KMS-11 (cell line): Measurements from ENCODE around the gene DNASE1L2.
A peak's percentile ranks its signal among the peaks of the same experiment; 100 is the strongest.
"Not testable (repeated sequence)": the region's sequence is repeated elsewhere in the genome, so short reads cannot be mapped to it uniquely, and the experiment has no call there.

Source experiments
- H2AFZ ChIP-seq: fragments of 200-600 bp; sonication (generic); 2 replicates; pipeline ENCODE4 v1.6.1; 2016; ENCODE audit warnings: antibody characterized with exemption, mixed run types, low read depth
- H3K27ac ChIP-seq: fragments of 200-600 bp; sonication (generic); 2 replicates; pipeline ENCODE4 v1.6.1; 2016; ENCODE audit warnings: mild to moderate bottlenecking, mixed run types
- H3K27me3 ChIP-seq: fragments of 200-600 bp; sonication (generic); 2 replicates; pipeline ENCODE4 v1.6.1; 2017; ENCODE audit warnings: mild to moderate bottlenecking, low read depth, mixed run types, moderate library complexity; ENCODE audit not compliant: insufficient read depth
- H3K36me3 ChIP-seq: fragments of 200-600 bp; sonication (generic); 2 replicates; pipeline ENCODE4 v1.6.1; 2017; ENCODE audit warnings: mild to moderate bottlenecking, mixed run types; ENCODE audit not compliant: insufficient read depth
- H3K4me1 ChIP-seq: fragments of 200-600 bp; sonication (generic); 2 replicates; pipeline ENCODE4 v1.6.1; 2016; ENCODE audit warnings: mild to moderate bottlenecking, low read depth, mixed run types; ENCODE audit not compliant: poor library complexity, severe bottlenecking
- H3K4me2 ChIP-seq: fragments of 200-600 bp; sonication (generic); 2 replicates; pipeline ENCODE4 v1.7.0; 2016; ENCODE audit warnings: mild to moderate bottlenecking, mixed run types
- H3K4me3 ChIP-seq: fragments of 200-600 bp; sonication (generic); IDR thresholded peaks from 2 replicates; pipeline ENCODE4 v1.6.1; 2017; ENCODE audit warnings: low read depth, low read length, mixed read lengths; ENCODE audit not compliant: insufficient read depth
- H3K79me2 ChIP-seq: fragments of 200-600 bp; sonication (generic); 2 replicates; pipeline ENCODE4 v1.6.1; 2016; ENCODE audit warnings: low read depth, mixed run types; ENCODE audit not compliant: insufficient read depth
- H3K9ac ChIP-seq: fragments of 200-600 bp; sonication (generic); 2 replicates; pipeline ENCODE4 v1.6.1; 2016; ENCODE audit warnings: mild to moderate bottlenecking, mixed run types
- H4K20me1 ChIP-seq: fragments of 200-600 bp; sonication (generic); 2 replicates; pipeline ENCODE4 v1.6.1; 2016; ENCODE audit warnings: mild to moderate bottlenecking, mixed run types; ENCODE audit not compliant: insufficient read depth
- CTCF ChIP-seq: fragments of 200-600 bp; sonication (generic); conservative IDR thresholded peaks from 2 replicates; pipeline ENCODE4 v1.6.1; 2017; ENCODE audit warnings: low read depth, mild to moderate bottlenecking, antibody characterized with exemption, low read length, moderate library complexity, mixed read lengths

The DNASE1L2 gene

GRCh38 chr16:2267505-2267912, 31.3 kb downstream of the DNASE1L2 start:
- Histone ChIP-seq H3K9ac (peak overlapping the region; percentile 89), H3K4me1 (peaks cover 32% of the 10 kb centered on the region), H3K27ac (peak overlapping the region; percentile 89), H2AFZ (peak overlapping the region; percentile 82), H4K20me1 (peaks cover 33% of the 10 kb centered on the region), H3K79me2 (peaks cover 54% of the 10 kb centered on the region), H3K4me2 (peak overlapping the region; percentile 84; the same call in 1 of the 2 replicates)
- not testable (repeated sequence) for H3K36me3 ChIP-seq, H3K27me3 ChIP-seq, H3K4me3 ChIP-seq

- H4K20me1 ChIP-seq = peaks cover 33% of the 10 kb centered on the region
- H3K4me1 ChIP-seq = peaks cover 32% of the 10 kb centered on the region
- H3K36me3 ChIP-seq = no peaks in the 10 kb centered on the region; the same call in 1 of the 2 replicates
- H3K4me2 ChIP-seq = peak within 1 kb of the TSS; percentile 84
- no peak within 1 kb of the TSS for H3K4me3 ChIP-seq
- H3K27me3 ChIP-seq = no peaks in the 10 kb centered on the region
- peaks cover 48% of the 10 kb centered on the region for H3K79me2 ChIP-seq
- H3K27ac ChIP-seq = peak within 1 kb of the TSS; percentile 89
- H2AFZ ChIP-seq = peak within 1 kb of the TSS; percentile 82
- TF ChIP-seq CTCF = no peak
- peak within 1 kb of the TSS; percentile 89 for H3K9ac ChIP-seq
These were observed 31.8 kb downstream of the DNASE1L2 start, which contains the start of gene RNPS1 for GRCh38 chr16:2267913-2268666. Gene RNPS1, minus strand, starts transcription at chr16:2268126. Its CDS starts 3,483 bp downstream, at chr16:2264643.

- TF ChIP-seq CTCF = 0 out of 2 replicates have a peak, but pooled peaks have one; percentile 6
- Histone ChIP-seq H3K36me3 (no peaks in the 10 kb centered on the region), H3K79me2 (peaks cover 28% of the 10 kb centered on the region), H2AFZ (no peak overlapping the region), H4K20me1 (peaks cover 14% of the 10 kb centered on the region), H3K27ac (no peak overlapping the region), H3K4me3 (no peak overlapping the region), H3K27me3 (no peaks in the 10 kb centered on the region), H3K4me1 (peaks cover 27% of the 10 kb centered on the region), H3K9ac (no peak overlapping the region), H3K4me2 (peak overlapping the region; percentile 84)
These were observed 33.8 kb downstream of the DNASE1L2 start for GRCh38 chr16:2270070-2270462.

DNA sequence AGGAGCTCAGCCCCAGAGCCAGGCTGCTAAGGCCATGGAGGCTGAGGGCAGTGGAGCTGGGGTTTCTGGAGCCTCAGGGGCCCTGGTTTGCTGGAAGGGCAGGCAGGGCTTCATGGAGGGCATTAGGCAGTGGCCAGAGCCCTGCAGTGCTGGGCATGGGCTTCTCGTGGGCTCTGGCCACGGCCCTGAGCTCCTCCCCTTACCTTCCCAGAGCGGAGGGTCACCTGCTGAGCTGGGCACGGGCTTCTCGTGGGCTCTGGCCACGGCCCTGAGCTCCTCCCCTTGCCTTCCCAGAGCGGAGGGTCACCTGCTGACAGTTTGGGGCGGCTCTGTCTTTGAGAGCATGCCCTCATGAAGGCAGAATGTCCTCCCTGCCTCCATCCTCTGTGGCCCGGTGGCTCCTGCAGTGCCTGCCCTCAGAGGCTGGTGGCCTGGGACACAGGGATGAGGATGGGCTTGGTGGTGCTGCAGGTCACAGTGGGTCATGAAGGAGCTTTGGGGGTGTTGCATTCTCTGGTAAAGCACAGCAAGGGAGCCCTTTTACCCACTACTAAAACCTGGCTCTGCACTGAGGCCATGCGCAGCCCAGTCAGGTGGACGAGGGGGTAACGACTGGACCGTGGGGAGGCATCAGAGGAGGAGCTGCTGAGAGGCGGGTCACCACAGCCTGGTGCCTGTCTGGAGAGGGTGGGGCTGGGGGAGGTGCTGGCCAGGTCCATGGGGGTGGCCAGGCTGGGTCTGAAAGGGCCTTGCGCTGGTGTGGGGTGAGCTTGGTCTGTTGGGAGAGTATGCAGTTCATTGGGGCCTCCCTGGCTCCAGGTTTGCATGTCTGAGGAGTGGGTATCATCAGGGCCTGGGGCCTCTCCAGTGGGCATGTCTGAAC, 34.6 kb downstream of the DNASE1L2 start:
- Histone ChIP-seq H3K36me3 (no peaks in the 10 kb centered on the region), H3K4me2 (0 out of 2 replicates have a peak overlapping the region, but pooled peaks have one; percentile 84), H3K27me3 (no peaks in the 10 kb centered on the region), H3K9ac (no peak overlapping the region), H4K20me1 (peaks cover 7% of the 10 kb centered on the region), H3K4me1 (peaks cover 19% of the 10 kb centered on the region), H3K79me2 (peaks cover 21% of the 10 kb centered on the region), H3K4me3 (no peak overlapping the region), H3K27ac (no peak overlapping the region), H2AFZ (no peak overlapping the region)
- no peak for TF ChIP-seq CTCF
